Endothelial cell of umbilical vein (primary cell): Measurements from ENCODE around the gene C2CD4B. TPM values are rescaled to one million over a fixed set of nuclear protein-coding genes. Genes with fewer than 3 reads are reported as not detected.

Experiments used
- BruUV-seq: library from RNA; stranded (reverse); fragments of 400-500 nt; replicated peaks from 2 replicates; lab custom pipeline; 2021; lab: Mats Ljungman, UMichigan
- CTCF ChIA-PET: fragments of 300-600, 350-600 bp; sonication (Branson Sonifier 250); formaldehyde crosslinking; loops from one replicate; lab custom pipeline; 2021; ENCODE audit warnings: antibody characterized with exemption, inconsistent platforms; lab: Charles Lee
- POLR2A ChIA-PET: fragments of 300-600, 350-600 bp; sonication (Branson Sonifier 250); formaldehyde crosslinking; loops from one replicate; lab custom pipeline; 2021; ENCODE audit warnings: antibody characterized with exemption, inconsistent platforms; lab: Charles Lee
- DNase-seq: peaks from one replicate; pipeline ENCODE4 v3.0.0-alpha.2; 2011; ENCODE audit warnings: low read depth, low spot score
- FAIRE-seq: peaks from 2 replicates; lab custom pipeline; 2011; peaks lifted over from hg19 to GRCh38; lab: Jason Lieb, UNC
- H2AFZ ChIP-seq: 2 replicates; pipeline ENCODE4 v1.6.0; 2012; ENCODE audit warnings: low read depth, low read length, control low read depth, inconsistent platforms
- H3K27ac ChIP-seq: 2 replicates; pipeline ENCODE4 v1.5.1; 2011; ENCODE audit warnings: low read depth, mild to moderate bottlenecking, control low read depth, low read length, moderate library complexity; ENCODE audit not compliant: insufficient read depth
- H3K27me3 ChIP-seq, 2 experiments: 2 replicates each; pipeline versions ENCODE4 v1.6.0 to v1.6.1; 2011; ENCODE audit warnings: low read length in 2 of 2, mixed read lengths in 1 of 2; ENCODE audit not compliant: control insufficient read depth in 2 of 2, insufficient read depth in 2 of 2
- H3K36me3 ChIP-seq, 2 experiments: 2 replicates in 1 of 2; 3 replicates in 1 of 2; pipeline ENCODE4 v1.5.1; 2011; ENCODE audit warnings: low read length in 2 of 2, mild to moderate bottlenecking in 1 of 2, moderate library complexity in 1 of 2; ENCODE audit not compliant: control insufficient read depth in 2 of 2, insufficient read depth in 2 of 2; ENCODE audit errors: extremely low read depth in 1 of 2
- H3K4me1 ChIP-seq: 3 replicates; pipeline ENCODE4 v1.5.1; 2011; ENCODE audit warnings: mild to moderate bottlenecking, low read length; ENCODE audit not compliant: control insufficient read depth, insufficient read depth; ENCODE audit errors: extremely low read depth
- H3K4me2 ChIP-seq: 2 replicates; pipeline ENCODE4 v1.6.1; 2011; ENCODE audit warnings: low read length, control low read depth, mixed read lengths; ENCODE audit not compliant: insufficient read depth
- H3K4me3 ChIP-seq, 3 experiments: fragments of 200-600 bp in 1 of 3; sonication (generic), shearing (Covaris generic) in 1 of 3; replicated peaks in 1 of 3; 2 replicates each; pipeline ENCODE4 v1.5.1; 2011 to 2016; ENCODE audit warnings: control low read depth in 3 of 3, low read length in 3 of 3, mild to moderate bottlenecking in 2 of 3, inconsistent platforms in 1 of 3, low read depth in 1 of 3, moderate library complexity in 1 of 3; ENCODE audit not compliant: insufficient read depth in 1 of 3
- H3K79me2 ChIP-seq: 2 replicates; pipeline ENCODE4 v1.6.0; 2012; ENCODE audit warnings: low read length, inconsistent platforms; ENCODE audit not compliant: control insufficient read depth, insufficient read depth
- H3K9ac ChIP-seq: replicated peaks from 2 replicates; pipeline ENCODE3; 2011; ENCODE audit warnings: low read length, control low read depth; ENCODE audit not compliant: insufficient read depth; ENCODE audit errors: extremely low read depth
- H3K9me1 ChIP-seq: replicated peaks from 3 replicates; pipeline ENCODE4 v1.6.0; 2011; ENCODE audit warnings: mild to moderate bottlenecking, low read length; ENCODE audit not compliant: control insufficient read depth, insufficient read depth; ENCODE audit errors: extremely low read depth
- H3K9me3 ChIP-seq: replicated peaks from 2 replicates; pipeline ENCODE4 v1.5.1; 2012; ENCODE audit warnings: low read length, inconsistent platforms; ENCODE audit not compliant: control insufficient read depth, insufficient read depth
- H4K20me1 ChIP-seq: replicated peaks from 2 replicates; pipeline ENCODE3; 2011; ENCODE audit warnings: mild to moderate bottlenecking, low read length; ENCODE audit not compliant: control insufficient read depth, insufficient read depth; ENCODE audit errors: extremely low read depth
- EZH2 ChIP-seq: IDR thresholded peaks from 2 replicates; pipeline ENCODE4 v1.6.1; 2012; ENCODE audit warnings: borderline replicate concordance, low read depth, mild to moderate bottlenecking, moderate library complexity, low read length, inconsistent platforms; ENCODE audit not compliant: severe bottlenecking
- FOS ChIP-seq: IDR thresholded peaks from 2 replicates; pipeline ENCODE4 v1.6.1; 2011; ENCODE audit warnings: mild to moderate bottlenecking, low read length, moderate library complexity, borderline replicate concordance; ENCODE audit not compliant: insufficient read depth
- GATA2 ChIP-seq: IDR thresholded peaks from 2 replicates; pipeline ENCODE4 v1.7.0; 2011; ENCODE audit warnings: low read depth, mild to moderate bottlenecking, moderate library complexity, mixed read lengths, low read length; ENCODE audit not compliant: insufficient read length, insufficient read depth
- JUN ChIP-seq: IDR thresholded peaks from 2 replicates; pipeline ENCODE4 v1.6.1; 2011; ENCODE audit warnings: borderline replicate concordance, low read depth; ENCODE audit not compliant: insufficient read length, insufficient read depth
- MYC ChIP-seq: IDR thresholded peaks from one replicate; pipeline ENCODE4 v1.6.1; 2011; ENCODE audit warnings: mild to moderate bottlenecking, low read depth, low read length
- POLR2A ChIP-seq: IDR thresholded peaks from 2 replicates; pipeline ENCODE4 v1.6.1; 2012; ENCODE audit warnings: low read depth, mild to moderate bottlenecking, control low read depth, low read length
- POLR2AphosphoS5 ChIP-seq: IDR thresholded peaks from 2 replicates; pipeline ENCODE4 v1.6.1; 2012; ENCODE audit warnings: low read depth, mild to moderate bottlenecking, control low read depth, low read length, moderate library complexity; ENCODE audit not compliant: insufficient read depth
- dilution Hi-C: fragments of 300-500 bp; cut with MboI; formaldehyde crosslinking; loops from one replicate; pipeline ENCODE4 v1.15.0; 2019; ENCODE audit warnings: low sequenced_read_pairs; ENCODE audit not compliant: extremely low pct_ligation_motif_present
- intact Hi-C: fragments of 100-400 bp; cut with micrococcal nuclease; formaldehyde crosslinking; loops from one replicate; pipeline ENCODE4 v1.10.0; 2022
- polyA plus RNA-seq, 4 experiments: library from polyadenylated mRNA; depleted of rRNA in 3 of 4; stranded (reverse) in 3 of 4; unstranded in 1 of 4; fragments of >200 nt; gene quantifications; 2 replicates each; pipeline versions ENCODE4 v1.2.1 to v1.2.3, GENCODE V29; 2011 to 2012; ENCODE audit warnings: missing spikeins in 1 of 4
- total RNA-seq: library from RNA; stranded (reverse); gene quantifications from 2 replicates; pipeline ENCODE4 v1.2.3, GENCODE V29; 2021
- TF ChIP-seq, protein P1 (sequence below): IDR thresholded peaks from 2 replicates; pipeline ENCODE4 v1.6.1; 2011; ENCODE audit not compliant: insufficient read depth, insufficient read length
- TF ChIP-seq, protein P2 (sequence below), 2 donors: IDR thresholded peaks; 1 replicate in 1 of 2; 2 replicates in 1 of 2; pipeline ENCODE4 v1.5.1; 2011; ENCODE audit warnings: low read length in 2 of 2, mild to moderate bottlenecking in 2 of 2, moderate library complexity in 2 of 2, control low read depth in 1 of 2, inconsistent platforms in 1 of 2, low read depth in 1 of 2; ENCODE audit not compliant: insufficient read depth in 1 of 2; ENCODE audit errors: extremely low read depth in 1 of 2

The C2CD4B gene
- total and polyA plus RNA-seq, 2 donors (not counting 3 experiments of a cell fraction or from before 2014, with no cell fraction given), result 28.4 to 31.7 TPM

DNA sequence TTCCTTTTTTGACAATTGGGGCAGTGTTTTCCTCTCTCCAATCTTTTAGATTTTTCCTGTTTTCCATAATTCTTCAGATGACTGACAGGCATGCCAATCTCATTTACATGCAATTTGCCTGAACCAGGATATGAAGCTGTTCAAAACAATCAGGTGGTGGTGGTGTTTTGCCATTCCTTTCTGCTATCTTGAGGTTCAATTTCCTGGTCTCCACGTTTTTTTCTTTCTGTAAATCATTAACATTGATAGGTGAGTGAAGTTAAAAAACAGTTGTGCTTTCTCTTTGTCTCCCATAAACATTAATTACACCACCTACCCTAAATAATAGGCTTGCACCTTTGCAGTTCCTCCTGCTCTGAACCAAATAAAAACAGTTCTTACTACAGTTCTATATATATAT lies 49.2 kb downstream of the C2CD4B start:
- no peak for FAIRE-seq
- no TSS peak for BruUV-seq
- intact Hi-C loops, result no loop called here

More for the DNA sequence above, 49.2 kb downstream of the C2CD4B start:
- dilution Hi-C loops, result no loop called here
- peak; percentile 47 for DNase-seq
- Histone ChIP-seq H4K20me1 (no peaks in the 10 kb centered on the region), H3K4me1 (peaks cover 39% of the 10 kb centered on the region), H3K27me3 (no peaks in the 10 kb centered on the region), H3K27ac (no peak overlapping the region), H2AFZ (no peak overlapping the region), H3K4me2 (no peak overlapping the region), H3K9me1 (no peaks in the 10 kb centered on the region), H3K9ac (no peak overlapping the region), H3K79me2 (no peaks in the 10 kb centered on the region), H3K9me3 (no peaks in the 10 kb centered on the region), H3K36me3 (no peaks in the 10 kb centered on the region), H3K4me3 (no peak overlapping the region)
- ChIA-PET CTCF (no interaction called here), POLR2A (interaction anchor here (0.7 kb wide), 1 partner anchor 22 kb away, joined by 5 read pairs; no protein-coding TSS in a partner anchor)
- TF ChIP-seq POLR2AphosphoS5, result no peak
- TF ChIP-seq MYC, result no peak
- TF ChIP-seq FOS, result no peak
- TF ChIP-seq POLR2A, result no peak
- TF ChIP-seq, protein P1, sequence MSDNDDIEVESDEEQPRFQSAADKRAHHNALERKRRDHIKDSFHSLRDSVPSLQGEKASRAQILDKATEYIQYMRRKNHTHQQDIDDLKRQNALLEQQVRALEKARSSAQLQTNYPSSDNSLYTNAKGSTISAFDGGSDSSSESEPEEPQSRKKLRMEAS, result no peak
- no peak for TF ChIP-seq JUN
- no peak for TF ChIP-seq GATA2
- TF ChIP-seq, protein P2, sequence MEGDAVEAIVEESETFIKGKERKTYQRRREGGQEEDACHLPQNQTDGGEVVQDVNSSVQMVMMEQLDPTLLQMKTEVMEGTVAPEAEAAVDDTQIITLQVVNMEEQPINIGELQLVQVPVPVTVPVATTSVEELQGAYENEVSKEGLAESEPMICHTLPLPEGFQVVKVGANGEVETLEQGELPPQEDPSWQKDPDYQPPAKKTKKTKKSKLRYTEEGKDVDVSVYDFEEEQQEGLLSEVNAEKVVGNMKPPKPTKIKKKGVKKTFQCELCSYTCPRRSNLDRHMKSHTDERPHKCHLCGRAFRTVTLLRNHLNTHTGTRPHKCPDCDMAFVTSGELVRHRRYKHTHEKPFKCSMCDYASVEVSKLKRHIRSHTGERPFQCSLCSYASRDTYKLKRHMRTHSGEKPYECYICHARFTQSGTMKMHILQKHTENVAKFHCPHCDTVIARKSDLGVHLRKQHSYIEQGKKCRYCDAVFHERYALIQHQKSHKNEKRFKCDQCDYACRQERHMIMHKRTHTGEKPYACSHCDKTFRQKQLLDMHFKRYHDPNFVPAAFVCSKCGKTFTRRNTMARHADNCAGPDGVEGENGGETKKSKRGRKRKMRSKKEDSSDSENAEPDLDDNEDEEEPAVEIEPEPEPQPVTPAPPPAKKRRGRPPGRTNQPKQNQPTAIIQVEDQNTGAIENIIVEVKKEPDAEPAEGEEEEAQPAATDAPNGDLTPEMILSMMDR (IDR thresholded peaks at IDR 0.05; ENCODE audit: extremely low read depth in 1 of 2, insufficient read depth in 1 of 2, low read depth in 1 of 2, low read length in 2 of 2), result no peak
- TF ChIP-seq EZH2, result no peak

Other genes starting within 250 kb of the C2CD4B start
- 57.5 and 60.3 TPM in 2 replicates for gene VPS13C, start 104.8 kb downstream of the C2CD4B start, total RNA-seq
- gene VPS13C, start 104.8 kb downstream of the C2CD4B start, polyA plus RNA-seq, result 8.6 and 10.8 TPM in 2 replicates
- 0.46 and 1.1 TPM in 2 replicates for gene C2CD4A, start 98.3 kb downstream of the C2CD4B start, total RNA-seq
- gene C2CD4A, start 98.3 kb downstream of the C2CD4B start, polyA plus RNA-seq, result 0.10 and 0.33 TPM in 2 replicates
- gene TLN2, start 225.3 kb upstream of the C2CD4B start, total RNA-seq, result 1.5 and 2.0 TPM in 2 replicates
- gene TLN2, start 225.3 kb upstream of the C2CD4B start, polyA plus RNA-seq, result 0.29 and 0.32 TPM in 2 replicates